Spleen (tissue), 11 donors: Measurements from ENCODE around the gene PDXDC1. TPM values are rescaled to one million over a fixed set of nuclear protein-coding genes. Genes with fewer than 3 reads are reported as not detected.
A peak's percentile ranks its signal among the peaks of the same experiment; 100 is the strongest.
"Not testable (repeated sequence)": the region's sequence is repeated elsewhere in the genome, so short reads cannot be mapped to it uniquely, and the experiment has no call there.

Experiments used
- DNase-seq: peaks from one replicate; pipeline ENCODE4 v3.0.0-alpha.2; 2020
- H3K27ac ChIP-seq, 8 donors: fragments of 200-600 bp; sonication (generic) in 7 of 8; 1 replicate in 4 of 8; 2 replicates in 4 of 8; pipeline versions ENCODE4 v1.5.0 to v1.8.0; 2016 to 2021; ENCODE audit warnings: inconsistent platforms in 4 of 8, mild to moderate bottlenecking in 4 of 8, moderate library complexity in 1 of 8
- H3K27me3 ChIP-seq, 7 donors: fragments of 200-600 bp; sonication (generic) in 6 of 7; replicated peaks in 1 of 7; 1 replicate in 4 of 7; 2 replicates in 3 of 7; pipeline versions ENCODE4 v1.5.0 to v1.8.0; 2016 to 2021; ENCODE audit warnings: inconsistent platforms in 3 of 7, mild to moderate bottlenecking in 1 of 7
- H3K36me3 ChIP-seq, 6 donors: fragments of 200-600 bp; sonication (generic) in 5 of 6; 1 replicate in 4 of 6; 2 replicates in 2 of 6; pipeline versions ENCODE4 v1.5.0 to v1.8.0; 2016 to 2021; ENCODE audit warnings: inconsistent platforms in 2 of 6
- H3K4me1 ChIP-seq, 6 donors: fragments of 200-600 bp; sonication (generic) in 5 of 6; 1 replicate in 3 of 6; 2 replicates in 3 of 6; pipeline versions ENCODE4 v1.5.0 to v1.8.0; 2016 to 2021; ENCODE audit warnings: inconsistent platforms in 3 of 6
- H3K4me3 ChIP-seq, 8 donors: fragments of 200-600 bp; sonication (generic) in 7 of 8; 1 replicate in 4 of 8; 2 replicates in 4 of 8; pipeline versions ENCODE4 v1.5.0 to v1.8.0; 2016 to 2021; ENCODE audit warnings: inconsistent platforms in 4 of 8, mild to moderate bottlenecking in 4 of 8, moderate library complexity in 2 of 8
- H3K9me3 ChIP-seq, 8 donors: fragments of 200-600 bp; sonication (generic) in 7 of 8; 1 replicate in 4 of 8; 2 replicates in 4 of 8; pipeline versions ENCODE4 v1.5.0 to v1.8.0; 2016 to 2021; ENCODE audit warnings: inconsistent platforms in 4 of 8
- POLR2A ChIP-seq, 3 donors: fragments of 450-650 bp; IDR thresholded peaks; one replicate each; pipeline ENCODE4 v1.5.1; 2017; ENCODE audit warnings: antibody characterized with exemption in 3 of 3, mild to moderate bottlenecking in 1 of 3
- POLR2AphosphoS5 ChIP-seq, 3 donors: sonication (generic); formaldehyde crosslinking; IDR thresholded peaks; one replicate each; pipeline ENCODE4 v1.5.1; 2017; ENCODE audit warnings: antibody characterized with exemption in 3 of 3
- WGBS, 5 donors: extraction: QIAGEN DNeasy Blood & Tissue Kit in 3 of 5; methylation state at CpG; one replicate each; pipeline versions ENCODE4 v1.1.5 to v1.1.7; 2013 to 2018; 5-methylcytosine and 5-hydroxymethylcytosine counted together
- intact Hi-C: fragments of 100-400 bp; cut with DNase I; formaldehyde crosslinking; loops from one replicate; pipeline ENCODE4 v1.15.0; 2023; ENCODE audit warnings: low total_unique reads
- polyA plus RNA-seq, 3 donors: library from polyadenylated mRNA; stranded (reverse); fragments of 200-250 nt; gene quantifications; one replicate each; pipeline ENCODE4 v1.2.1, GENCODE V29; 2013
- total RNA-seq, 7 donors: library from RNA; depleted of rRNA in 3 of 7; stranded (reverse); fragments of >200 nt in 3 of 7; fragmentation: NEBNext Ultra II Directional in 4 of 7; extraction: Animal tissue kit (Norgen Biotek cat#: 25700) in 4 of 7; gene quantifications; one replicate each; pipeline versions ENCODE4 v1.1.0 to v1.2.1, GENCODE V29; 2016 to 2021
- TF ChIP-seq, protein P1 (sequence below), 11 experiments: fragments of 200-600 bp in 7 of 11; fragments of 450-650 bp in 4 of 11; sonication (generic) in 4 of 11; IDR thresholded peaks in 8 of 11; conservative IDR thresholded peaks in 3 of 11; 1 replicate in 7 of 11; 2 replicates in 4 of 11; pipeline versions ENCODE4 v1.4.0 to v1.8.0; 2016 to 2021; ENCODE audit warnings: antibody characterized with exemption in 11 of 11, inconsistent platforms in 4 of 11, mild to moderate bottlenecking in 1 of 11
- donor health status: healthy with polysubstance abuse.
- donor health status: DM: no; HTN: no; CAD: no; lungs with moderate emphysema.
- donor health status: DM: no; HTN: no; CAD: no.
- donor health status: Bipolar disorder and iron deficiency.
- donor health status: healthy.
- donor health status: DM: no; HTN: no; CAD: no.
- donor health status: DM: yes; HTN: yes; CAD: no.

PDXDC1 gene
- total and polyA plus RNA-seq, 10 donors, result 17.7 to 80.7 (median 62.8) TPM

DNA sequence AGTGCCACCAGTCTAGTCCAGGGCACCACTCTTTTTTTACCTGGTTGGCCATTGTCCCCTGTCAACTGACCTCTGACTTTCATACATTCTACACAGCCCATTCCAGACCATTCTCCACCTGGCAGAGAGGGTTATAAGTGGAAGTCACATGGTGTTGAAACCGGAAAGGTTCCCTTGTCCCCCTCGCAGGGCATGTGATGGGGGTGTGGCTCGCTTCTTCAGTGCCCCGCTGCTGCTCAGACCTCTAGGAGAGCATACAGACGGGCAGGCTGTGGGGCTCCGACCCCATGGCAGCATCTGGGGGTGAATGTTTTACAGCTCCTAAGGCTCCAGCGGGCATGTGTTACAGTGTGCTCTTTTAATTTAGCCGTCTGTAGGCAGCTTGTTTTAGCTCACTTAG, 52.2 kb downstream of the PDXDC1 start:
- DNase-seq, intact Hi-C loops, H3K4me3 ChIP-seq, H3K9me3 ChIP-seq, H3K27me3 ChIP-seq: not testable (repeated sequence)
- Histone ChIP-seq H3K27ac (peak overlapping the region in 1 of 8 donors; percentile 6), H3K4me1 (peaks cover 5 to 53% (median 15%) of the 10 kb centered on the region in 6 donors), H3K36me3 (peaks cover 0 to 99% (median 53%) of the 10 kb centered on the region in 6 donors)
- 77 to 96% (median 78%) methylated on average over 5 to 8 of the region's 8 CpGs for WGBS, 5 donors

DNA sequence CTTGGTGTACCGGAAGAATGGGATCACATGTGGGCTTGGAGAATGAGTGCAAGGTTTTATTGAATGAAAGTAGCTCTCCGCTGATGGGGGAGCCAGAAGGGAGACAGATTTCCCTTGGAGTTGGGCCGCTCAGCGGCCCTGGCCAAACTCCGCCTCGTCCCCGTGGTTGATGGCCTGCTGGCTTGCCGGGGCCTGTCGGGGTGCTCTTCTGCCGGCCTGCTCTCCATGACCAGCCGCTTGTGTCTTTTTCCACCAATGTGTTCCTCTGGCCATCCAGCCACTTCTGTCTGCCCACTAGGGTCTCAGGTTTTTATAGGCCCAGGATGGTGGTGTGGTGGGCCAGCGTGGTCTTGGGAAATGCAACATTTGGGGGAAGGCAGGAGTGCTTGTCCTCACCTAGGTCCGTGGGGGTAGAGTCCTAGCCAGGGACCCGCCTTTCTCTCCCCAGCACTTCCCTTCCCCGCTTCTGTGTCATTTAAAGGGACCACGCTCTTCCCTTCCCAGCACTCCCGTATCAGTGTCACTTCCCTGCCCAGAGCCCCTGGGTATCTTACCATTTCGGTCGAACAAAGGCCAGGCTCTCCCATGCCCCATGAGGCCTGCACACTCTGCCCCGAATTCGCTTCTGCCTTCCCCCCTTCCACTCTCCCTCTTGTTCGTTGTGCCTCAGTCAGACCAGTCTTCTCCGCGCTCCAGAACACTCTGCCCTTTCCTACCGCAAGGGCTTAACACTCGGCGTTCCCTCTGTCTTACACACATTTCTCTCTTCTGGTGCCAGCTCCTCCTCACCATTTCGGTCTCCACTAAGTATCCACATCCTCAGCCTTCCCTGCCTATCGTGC, 52.9 kb downstream of the PDXDC1 start:
- DNase-seq, intact Hi-C loops, H3K27me3 ChIP-seq, H3K9me3 ChIP-seq, H3K4me3 ChIP-seq: not testable (repeated sequence)
- 89 to 93% (median 90%) methylated on average over 28 to 29 of the region's 29 CpGs for WGBS, 5 donors
- H3K36me3 ChIP-seq, result peaks cover 0 to 99% (median 57%) of the 10 kb centered on the region in 6 donors
- H3K4me1 ChIP-seq, result peaks cover 5 to 53% (median 18%) of the 10 kb centered on the region in 6 donors
- peak in 1 of 3 donors; percentile 25 for TF ChIP-seq POLR2AphosphoS5 (IDR thresholded peaks at IDR 0.05)
- H3K27ac ChIP-seq, result peak overlapping the region in 1 of 8 donors; percentile 1

DNA sequence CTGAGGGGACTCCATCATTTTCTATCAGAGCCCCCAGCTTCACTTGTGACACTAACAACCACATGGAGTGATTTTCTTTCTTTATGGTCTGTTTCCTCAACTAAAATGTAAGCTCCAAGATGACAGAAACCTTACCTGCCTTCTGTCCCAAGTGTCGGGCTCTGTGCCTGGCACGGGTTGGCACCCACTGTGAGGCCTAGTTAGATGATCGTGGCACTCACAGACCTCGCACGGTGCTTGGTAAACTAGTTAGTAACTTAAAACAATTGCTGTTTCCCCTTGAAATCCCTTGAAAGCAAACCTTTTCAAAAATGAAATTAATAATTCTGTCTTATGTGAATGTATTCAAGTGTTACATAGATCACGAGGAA, 53.5 kb downstream of the PDXDC1 start:
- DNase-seq, intact Hi-C loops, H3K27ac ChIP-seq, H3K9me3 ChIP-seq, H3K27me3 ChIP-seq, H3K4me3 ChIP-seq: not testable (repeated sequence)
- H3K36me3 ChIP-seq, result peaks cover 0 to 99% (median 60%) of the 10 kb centered on the region in 6 donors
- peaks cover 3 to 53% (median 19%) of the 10 kb centered on the region in 6 donors for H3K4me1 ChIP-seq
- WGBS, 5 donors, result 91 to 96% (median 94%) methylated on average over 6 of the region's 6 CpGs

DNA sequence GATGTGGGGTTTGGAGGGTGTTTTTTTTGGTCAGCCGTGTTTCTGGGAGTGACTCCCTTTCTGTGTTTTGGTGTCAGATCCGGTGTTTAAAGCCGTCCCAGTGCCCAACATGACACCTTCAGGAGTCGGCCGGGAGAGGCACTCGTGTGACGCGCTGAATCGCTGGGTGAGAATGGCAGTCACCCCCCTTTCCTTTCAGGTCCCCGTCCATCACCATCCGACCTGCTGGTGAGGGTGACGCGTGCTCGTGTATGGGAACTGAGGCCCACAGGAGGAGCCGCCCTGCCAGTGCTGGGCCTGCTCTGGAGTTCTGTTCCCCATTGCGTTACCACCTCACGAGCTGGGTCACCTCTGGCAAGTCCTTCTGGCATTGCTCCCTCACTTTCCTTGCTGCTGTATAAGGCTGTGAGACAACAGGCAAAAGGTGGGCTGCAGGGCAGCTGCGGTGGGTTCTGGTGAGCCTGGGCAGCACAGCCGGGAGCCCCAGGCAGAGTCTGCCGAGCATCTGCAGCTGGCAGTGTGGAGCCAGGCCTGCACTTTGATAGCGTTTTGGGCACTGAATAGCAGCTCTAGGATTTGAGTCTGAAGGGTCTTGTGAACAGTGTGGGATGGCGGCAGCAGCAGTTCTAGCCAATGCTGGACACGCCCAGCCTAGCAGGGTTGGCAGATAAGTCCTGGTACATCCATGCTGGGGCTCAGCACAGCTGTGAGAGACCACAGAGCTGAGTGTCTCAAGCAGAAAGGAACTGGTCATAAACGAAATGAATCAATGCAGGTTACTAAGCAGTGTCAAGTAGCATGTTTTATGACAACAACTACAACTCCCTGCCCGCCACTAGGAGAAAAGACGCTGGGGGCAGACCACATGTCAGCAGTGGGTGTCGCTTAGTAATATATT, 54.2 kb downstream of the PDXDC1 start:
- H3K4me1 ChIP-seq, result peaks cover 0 to 53% (median 22%) of the 10 kb centered on the region in 6 donors
- DNase-seq, intact Hi-C loops, H3K27me3 ChIP-seq, H3K4me3 ChIP-seq, H3K9me3 ChIP-seq: not testable (repeated sequence)
- TF ChIP-seq POLR2AphosphoS5 (IDR thresholded peaks at IDR 0.05), result peak in 1 of 3 donors; percentile 61
- 87 to 92% (median 91%) methylated on average over 22 to 27 of the region's 27 CpGs for WGBS, 5 donors
- peak overlapping the region in 1 of 8 donors; percentile 13 for H3K27ac ChIP-seq
- H3K36me3 ChIP-seq, result peaks cover 0 to 99% (median 61%) of the 10 kb centered on the region in 6 donors

DNA sequence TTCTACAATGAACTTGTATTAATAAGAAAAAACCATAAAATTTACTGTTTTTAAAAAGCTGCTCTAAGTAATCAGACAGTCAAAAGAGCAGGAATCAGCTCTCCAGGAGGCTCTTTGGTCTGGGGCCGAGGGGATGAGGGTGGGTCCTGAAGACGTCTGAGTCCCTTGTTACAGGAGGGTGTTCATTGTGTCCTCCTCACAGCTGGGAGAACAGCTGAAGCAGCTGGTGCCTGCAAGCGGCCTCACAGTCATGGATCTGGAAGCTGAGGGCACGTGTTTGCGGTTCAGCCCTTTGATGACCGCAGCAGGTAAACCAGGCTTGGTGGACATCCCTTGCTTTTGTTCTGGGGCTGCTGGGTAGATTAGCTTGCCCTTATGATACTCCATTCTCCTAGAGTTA, 54.9 kb downstream of the PDXDC1 start:
- Histone ChIP-seq H3K36me3 (peaks cover 0 to 99% (median 61%) of the 10 kb centered on the region in 6 donors), H3K4me1 (peaks cover 0 to 53% (median 24%) of the 10 kb centered on the region in 6 donors)
- DNase-seq, intact Hi-C loops, H3K4me3 ChIP-seq, H3K9me3 ChIP-seq, H3K27ac ChIP-seq, H3K27me3 ChIP-seq: not testable (repeated sequence)
- WGBS, 5 donors, result 85 to 98% (median 88%) methylated on average over 6 of the region's 6 CpGs

DNA sequence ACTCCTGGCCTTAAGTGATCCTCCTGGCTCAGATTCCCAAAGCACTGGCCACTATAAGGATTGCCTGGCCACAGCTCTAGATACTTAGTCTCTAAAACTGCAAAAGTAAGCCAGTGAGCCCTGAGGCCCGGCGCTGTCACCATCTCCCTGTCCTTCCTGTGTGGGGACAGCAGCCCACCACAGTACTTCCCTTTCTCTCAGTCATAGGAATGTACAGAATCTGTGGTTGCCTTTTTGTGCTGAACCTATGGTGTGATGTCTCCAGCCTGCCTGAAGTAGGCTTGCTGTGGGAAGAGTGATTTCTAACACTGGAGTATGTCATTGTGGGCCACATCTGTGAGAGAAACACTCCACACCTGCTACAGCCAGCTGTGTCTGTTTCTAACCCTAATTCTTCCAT, 56.4 kb downstream of the PDXDC1 start:
- intact Hi-C loops, result no loop called here
- H3K4me1 ChIP-seq, result peaks cover 0 to 53% (median 23%) of the 10 kb centered on the region in 6 donors
- DNase-seq, result no peak
- no peaks in the 10 kb centered on the region for H3K9me3 ChIP-seq
- 24 to 70% (median 35%) methylated on average over 2 of the region's 2 CpGs for WGBS, 5 donors
- no peak overlapping the region for H3K4me3 ChIP-seq
- peak overlapping the region in 5 of 8 donors; percentile 0 to 65 (median 38) for H3K27ac ChIP-seq
- peak in 1 of 3 donors; percentile 9 for TF ChIP-seq POLR2AphosphoS5 (IDR thresholded peaks at IDR 0.05)
- TF ChIP-seq POLR2A (IDR thresholded peaks at IDR 0.05), result no peak
- TF ChIP-seq, protein P1, sequence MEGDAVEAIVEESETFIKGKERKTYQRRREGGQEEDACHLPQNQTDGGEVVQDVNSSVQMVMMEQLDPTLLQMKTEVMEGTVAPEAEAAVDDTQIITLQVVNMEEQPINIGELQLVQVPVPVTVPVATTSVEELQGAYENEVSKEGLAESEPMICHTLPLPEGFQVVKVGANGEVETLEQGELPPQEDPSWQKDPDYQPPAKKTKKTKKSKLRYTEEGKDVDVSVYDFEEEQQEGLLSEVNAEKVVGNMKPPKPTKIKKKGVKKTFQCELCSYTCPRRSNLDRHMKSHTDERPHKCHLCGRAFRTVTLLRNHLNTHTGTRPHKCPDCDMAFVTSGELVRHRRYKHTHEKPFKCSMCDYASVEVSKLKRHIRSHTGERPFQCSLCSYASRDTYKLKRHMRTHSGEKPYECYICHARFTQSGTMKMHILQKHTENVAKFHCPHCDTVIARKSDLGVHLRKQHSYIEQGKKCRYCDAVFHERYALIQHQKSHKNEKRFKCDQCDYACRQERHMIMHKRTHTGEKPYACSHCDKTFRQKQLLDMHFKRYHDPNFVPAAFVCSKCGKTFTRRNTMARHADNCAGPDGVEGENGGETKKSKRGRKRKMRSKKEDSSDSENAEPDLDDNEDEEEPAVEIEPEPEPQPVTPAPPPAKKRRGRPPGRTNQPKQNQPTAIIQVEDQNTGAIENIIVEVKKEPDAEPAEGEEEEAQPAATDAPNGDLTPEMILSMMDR (IDR thresholded peaks at IDR 0.05 in 8 of 11, conservative IDR thresholded peaks at IDR 0.05 in 3 of 11), result no peak
- no peaks in the 10 kb centered on the region for H3K27me3 ChIP-seq
- H3K36me3 ChIP-seq, result peaks cover 0 to 99% (median 68%) of the 10 kb centered on the region in 6 donors
